HL-60/S4 treated with retinoic acid at 250 ng/mL for 4 days and 3 days (cell line): ENCODE results near the gene SLC15A3.

ENCODE experiments used
- in situ Hi-C: fragments of 300-500 bp; cut with MboI; formaldehyde crosslinking; loops from 2 replicates; pipeline ENCODE4 v1.7.0; 2022; ENCODE audit warnings: low sequenced_read_pairs

Gene SLC15A3

DNA sequence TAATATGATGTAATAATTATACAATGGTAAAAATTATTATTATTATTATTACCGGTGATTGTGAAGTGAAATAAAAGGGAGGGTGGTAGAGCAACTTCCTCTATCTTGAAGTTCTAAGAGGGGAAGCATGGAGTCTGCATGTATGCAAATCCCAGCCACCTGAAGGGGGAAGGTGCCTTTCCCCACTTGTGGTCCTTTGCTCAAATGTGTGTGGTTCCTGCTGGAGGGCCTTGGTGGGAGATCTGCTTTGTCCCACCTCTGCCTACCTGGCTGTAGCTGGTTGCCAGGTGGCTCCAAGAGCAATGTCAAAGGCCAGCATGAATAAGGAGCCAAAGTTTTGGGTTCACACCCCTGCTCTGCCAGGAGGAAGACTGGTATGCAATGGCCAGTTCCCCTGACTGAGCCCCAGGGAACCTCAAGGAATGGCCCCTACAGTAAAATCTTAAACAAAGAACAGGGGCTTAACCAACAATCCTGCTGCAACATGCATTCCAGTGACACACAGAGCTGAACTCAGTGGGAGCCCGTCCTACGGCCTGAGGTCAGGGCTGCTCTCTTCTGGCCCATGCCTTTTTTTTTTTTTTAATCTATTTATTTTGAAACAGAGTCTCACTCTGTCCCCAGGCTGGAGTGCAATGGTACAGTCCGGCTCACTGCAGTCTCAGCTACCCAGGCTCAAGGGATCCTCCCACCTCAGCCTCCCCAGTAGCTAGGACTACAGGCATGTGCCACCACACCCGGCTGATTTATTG is 19.2 kb downstream of the SLC15A3 start:
- in situ Hi-C loops, result no loop called here

- in situ Hi-C loops, result no loop called here
Observed at GRCh38 chr11:60931917-60932316, 20.1 kb downstream of the SLC15A3 start.

GRCh38 chr11:60930394-60930793 is 21.6 kb downstream of the SLC15A3 start:
- in situ Hi-C loops, result no loop called here

DNA sequence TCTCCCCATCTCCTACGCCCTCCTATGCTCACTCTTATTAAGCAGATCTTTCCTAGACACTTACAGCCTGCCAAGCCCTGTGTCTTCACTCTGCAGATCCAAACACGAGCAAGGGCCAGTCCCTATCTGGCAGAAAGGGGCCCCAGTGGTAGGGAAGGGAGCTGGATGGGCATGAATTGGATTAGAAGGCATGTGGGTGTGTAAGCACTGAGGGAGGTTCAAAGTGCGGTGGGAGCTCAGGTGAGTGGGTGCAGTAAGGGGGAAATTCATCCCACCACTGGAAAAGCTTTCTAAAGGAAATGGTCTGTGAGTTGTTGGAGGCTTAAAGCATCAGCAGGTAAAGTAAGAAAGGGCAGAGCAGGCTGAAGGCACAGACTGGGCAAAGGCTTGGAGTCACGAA is 22.2 kb downstream of the SLC15A3 start:
- in situ Hi-C loops, result no loop called here

DNA sequence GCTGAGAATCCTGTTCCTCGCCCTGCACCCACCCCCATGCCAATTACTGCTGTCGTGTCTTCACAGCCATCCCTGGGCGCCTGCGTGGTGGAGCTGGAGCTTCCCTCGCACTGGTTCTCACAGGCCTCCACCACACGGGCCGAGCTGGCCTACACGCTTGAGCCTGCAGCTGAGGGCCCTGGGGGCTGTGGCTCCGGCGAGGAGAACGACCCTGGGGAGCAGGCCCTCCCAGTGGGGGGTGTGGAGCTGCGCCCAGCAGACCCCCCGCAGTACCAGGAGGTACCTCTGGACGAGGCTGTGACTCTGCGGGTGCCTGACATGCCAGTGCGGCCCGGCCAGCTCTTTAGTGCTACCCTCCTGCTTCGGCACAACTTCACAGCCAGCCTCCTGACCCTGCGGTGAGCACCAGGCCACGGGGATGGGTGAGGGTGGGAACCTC is 23.4 kb downstream of the SLC15A3 start:
- in situ Hi-C loops, result no loop called here

GRCh38 chr11:60927600-60927999 is 24.4 kb downstream of the SLC15A3 start:
- in situ Hi-C loops, result no loop called here

GRCh38 chr11:60927061-60927592 is 24.8 kb downstream of the SLC15A3 start:
- in situ Hi-C loops, result no loop called here

- in situ Hi-C loops, result no loop called here
Observed at GRCh38 chr11:60926500-60926899, 25.5 kb downstream of the SLC15A3 start.

GRCh38 chr11:60925868-60926267 is 26.1 kb downstream of the SLC15A3 start:
- in situ Hi-C loops, result no loop called here

- in situ Hi-C loops, result no loop called here
Observed at GRCh38 chr11:60924906-60925853, 26.8 kb downstream of the SLC15A3 start.

- in situ Hi-C loops, result no loop called here
Observed at GRCh38 chr11:60924110-60924905, 27.7 kb downstream of the SLC15A3 start, which contains the start of gene TMEM132A. TMEM132A (plus strand) TSS chr11:60924460; CDS start chr11:60924634, 174 bp downstream.

GRCh38 chr11:60923800-60924109 is 28.2 kb downstream of the SLC15A3 start:
- in situ Hi-C loops, result no loop called here

- in situ Hi-C loops, result no loop called here
Observed at GRCh38 chr11:60923326-60923725, 28.6 kb downstream of the SLC15A3 start.

DNA sequence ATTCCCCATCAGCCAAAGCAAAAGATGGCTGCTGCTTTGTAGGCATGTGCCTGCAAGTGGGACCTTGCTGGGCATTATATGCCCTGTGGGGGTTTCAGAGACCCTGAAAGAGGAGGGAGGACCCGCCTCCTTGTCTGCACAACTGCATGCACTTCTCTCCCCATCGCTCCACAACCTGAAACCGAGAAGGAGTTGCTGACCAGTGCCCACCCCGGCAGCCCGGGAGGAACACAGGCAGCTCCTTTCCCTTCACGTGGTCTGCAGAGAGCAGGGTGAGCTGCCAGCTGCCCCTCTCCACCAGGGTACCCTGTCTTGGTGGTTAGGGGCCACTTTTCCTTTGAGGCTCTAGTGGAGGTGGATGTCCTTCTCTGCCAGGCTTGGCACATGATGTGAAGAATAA is 29.1 kb downstream of the SLC15A3 start:
- in situ Hi-C loops, result no loop called here

DNA sequence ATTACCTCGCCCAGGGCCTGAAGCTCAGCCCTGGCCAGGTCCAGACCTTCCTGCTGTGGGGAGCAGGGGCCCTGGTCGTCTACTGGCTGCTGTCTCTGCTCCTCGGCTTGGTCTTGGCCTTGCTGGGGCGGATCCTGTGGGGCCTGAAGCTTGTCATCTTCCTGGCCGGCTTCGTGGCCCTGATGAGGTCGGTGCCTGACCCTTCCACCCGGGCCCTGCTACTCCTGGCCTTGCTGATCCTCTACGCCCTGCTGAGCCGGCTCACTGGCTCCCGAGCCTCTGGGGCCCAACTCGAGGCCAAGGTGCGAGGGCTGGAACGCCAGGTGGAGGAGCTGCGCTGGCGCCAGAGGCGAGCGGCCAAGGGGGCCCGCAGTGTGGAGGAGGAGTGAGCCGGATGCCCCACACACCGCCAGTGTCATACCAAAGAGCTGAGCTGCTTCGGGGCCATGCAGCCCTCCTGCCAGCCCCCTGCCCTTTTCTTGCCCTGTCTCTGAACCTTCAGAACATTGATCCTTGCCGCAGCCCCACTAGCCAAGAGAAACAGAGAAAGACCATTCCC is 30.1 kb downstream of the SLC15A3 start:
- in situ Hi-C loops, result no loop called here

GRCh38 chr11:60921259-60921658 is 30.7 kb downstream of the SLC15A3 start:
- in situ Hi-C loops, result no loop called here

- in situ Hi-C loops, result no loop called here
Observed at GRCh38 chr11:60919956-60920355, 32.0 kb downstream of the SLC15A3 start.

DNA sequence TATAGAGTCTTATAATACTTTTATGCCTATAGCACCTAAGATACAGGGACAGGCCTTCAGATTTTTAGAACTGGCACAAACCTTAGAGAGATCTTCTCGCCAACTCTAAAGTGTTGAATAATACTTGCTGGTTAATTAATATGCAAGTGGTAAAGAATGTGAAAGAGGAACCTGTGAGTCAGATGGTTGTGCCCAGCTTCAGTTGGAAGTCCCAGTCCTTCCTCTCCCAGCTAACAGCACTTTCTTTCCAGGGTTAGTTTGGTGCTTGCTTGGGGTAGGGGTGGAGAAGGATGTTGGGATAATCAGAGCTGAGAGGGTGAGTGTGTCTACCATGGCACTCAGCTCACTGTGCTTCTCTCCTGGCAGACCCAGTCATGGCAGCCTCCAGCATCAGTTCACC is 32.7 kb downstream of the SLC15A3 start:
- in situ Hi-C loops, result no loop called here

DNA sequence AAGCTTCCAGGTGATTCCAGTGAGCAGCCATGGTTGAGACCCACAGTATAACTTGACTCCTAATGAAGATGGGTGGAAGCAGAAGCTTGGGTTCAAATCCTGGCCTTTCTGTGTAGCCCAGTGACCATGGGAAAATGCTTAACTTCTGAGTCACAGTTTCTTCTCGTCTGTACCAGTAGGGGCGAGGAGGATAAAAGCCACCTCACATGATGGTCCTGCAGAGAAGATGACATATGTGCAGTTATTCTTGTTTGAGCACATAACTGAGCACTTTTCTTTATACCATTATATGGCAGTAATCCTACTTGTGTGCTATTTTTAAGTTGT is 33.1 kb downstream of the SLC15A3 start:
- in situ Hi-C loops, result no loop called here

DNA sequence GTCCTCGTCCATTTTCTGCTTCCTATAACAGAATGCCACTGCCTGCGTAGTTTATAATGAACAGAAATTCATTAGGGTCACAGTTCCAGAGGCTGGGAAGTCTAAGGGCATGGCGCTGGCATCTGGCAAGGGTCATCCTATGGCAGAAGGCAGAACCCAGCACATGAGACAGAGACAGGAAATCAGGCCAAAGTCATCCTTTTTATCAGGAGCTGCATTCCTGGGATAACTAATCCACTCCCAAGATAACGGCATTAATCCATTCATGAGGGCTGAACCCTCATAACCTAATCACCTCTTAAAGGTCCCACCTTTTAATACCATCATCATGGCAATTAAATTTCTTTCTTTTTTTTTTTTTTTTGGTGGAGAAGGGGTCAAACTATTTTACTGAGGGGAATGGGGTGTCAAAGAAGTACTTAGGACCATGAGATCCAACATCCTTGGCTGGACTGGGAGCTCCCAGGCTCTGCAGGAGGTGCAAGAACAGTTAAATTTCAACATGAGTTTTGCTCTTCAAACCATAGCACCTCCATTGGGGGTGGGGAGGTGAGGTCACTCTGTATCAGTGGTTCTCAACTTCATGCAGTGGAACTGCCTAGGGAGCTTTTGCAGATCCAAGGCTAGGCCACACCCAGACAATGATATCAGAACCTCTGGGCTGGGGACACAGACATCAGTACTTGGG is 33.6 kb downstream of the SLC15A3 start:
- in situ Hi-C loops, result no loop called here
